ENCODE data around the gene LRRC36.

GRCh38 chr16:67349172-67349571 is 22.6 kb downstream of the LRRC36 start:
- TF ChIP-seq POLR2A (IDR thresholded peaks at IDR 0.05; ENCODE audit: low read length) (no peak), GATA1 (IDR thresholded peaks at IDR 0.05; ENCODE audit: low read depth, low read length) (no peak)
